Activated naive CD8-positive, alpha-beta T cell (primary cell): ENCODE data around the gene NMNAT3.
A peak's percentile ranks its signal among the peaks of the same experiment; 100 is the strongest.

Experiments used
- H3K27ac Mint-ChIP-seq: one replicate; pipeline ENCODE4 v1.8.0; 2021; ENCODE audit warnings: mixed read lengths
- H3K27me3 Mint-ChIP-seq: one replicate; pipeline ENCODE4 v1.8.0; 2021; ENCODE audit warnings: mixed read lengths
- H3K36me3 Mint-ChIP-seq: one replicate; pipeline ENCODE4 v1.8.0; 2021; ENCODE audit warnings: mixed read lengths
- H3K4me1 Mint-ChIP-seq: one replicate; pipeline ENCODE4 v1.8.0; 2021; ENCODE audit warnings: low read depth, mixed read lengths
- H3K4me3 Mint-ChIP-seq: one replicate; pipeline ENCODE4 v1.8.0; 2021; ENCODE audit warnings: mild to moderate bottlenecking, mixed read lengths
- H3K9me3 Mint-ChIP-seq: one replicate; pipeline ENCODE4 v1.8.0; 2021; ENCODE audit warnings: low read depth, mixed read lengths

NMNAT3 gene

GRCh38 chr3:139677388-139678155 is at the start of gene NMNAT3:
TSS of gene NMNAT3 (minus strand) at chr3:139677972. CDS start at chr3:139627724, 50,248 bp downstream.
- peak within 1 kb of the TSS; percentile 82 for H3K4me3 Mint-ChIP-seq
- H3K9me3 Mint-ChIP-seq, result no peaks in the 10 kb centered on the region
- peak within 1 kb of the TSS; percentile 12 for H3K27ac Mint-ChIP-seq
- H3K36me3 Mint-ChIP-seq, result no peaks in the 10 kb centered on the region
- no peaks in the 10 kb centered on the region for H3K27me3 Mint-ChIP-seq
- peaks cover 10% of the 10 kb centered on the region for H3K4me1 Mint-ChIP-seq

GRCh38 chr3:139721370-139721769 is 43.6 kb upstream of the NMNAT3 start:
- Mint-ChIP-seq H3K36me3 (no peaks in the 10 kb centered on the region), H3K27me3 (peaks cover 6% of the 10 kb centered on the region), H3K4me3 (no peak overlapping the region), H3K9me3 (no peaks in the 10 kb centered on the region), H3K27ac (no peak overlapping the region), H3K4me1 (no peaks in the 10 kb centered on the region)

GRCh38 chr3:139718415-139718814 is 40.6 kb upstream of the NMNAT3 start:
- no peak overlapping the region for H3K27ac Mint-ChIP-seq
- H3K9me3 Mint-ChIP-seq, result no peaks in the 10 kb centered on the region
- peaks cover 3% of the 10 kb centered on the region for H3K27me3 Mint-ChIP-seq
- H3K4me1 Mint-ChIP-seq, result no peaks in the 10 kb centered on the region
- H3K4me3 Mint-ChIP-seq, result no peak overlapping the region
- H3K36me3 Mint-ChIP-seq, result no peaks in the 10 kb centered on the region

- no peaks in the 10 kb centered on the region for H3K36me3 Mint-ChIP-seq
- H3K4me3 Mint-ChIP-seq, result no peak overlapping the region
- H3K27ac Mint-ChIP-seq, result no peak overlapping the region
- no peaks in the 10 kb centered on the region for H3K9me3 Mint-ChIP-seq
- H3K4me1 Mint-ChIP-seq, result no peaks in the 10 kb centered on the region
- peaks cover 6% of the 10 kb centered on the region for H3K27me3 Mint-ChIP-seq
Measured at GRCh38 chr3:139716908-139717485, 39.2 kb upstream of the NMNAT3 start.

GRCh38 chr3:139715743-139716360 is 38.1 kb upstream of the NMNAT3 start:
- Mint-ChIP-seq H3K9me3 (no peaks in the 10 kb centered on the region), H3K27ac (no peak overlapping the region), H3K36me3 (no peaks in the 10 kb centered on the region), H3K4me3 (no peak overlapping the region), H3K27me3 (peaks cover 6% of the 10 kb centered on the region), H3K4me1 (no peaks in the 10 kb centered on the region)

- H3K4me1 Mint-ChIP-seq, result no peaks in the 10 kb centered on the region
- H3K4me3 Mint-ChIP-seq, result no peak overlapping the region
Measured at GRCh38 chr3:139715166-139715565, 37.4 kb upstream of the NMNAT3 start.

GRCh38 chr3:139710212-139710611 is 32.4 kb upstream of the NMNAT3 start:
- Mint-ChIP-seq H3K27ac (no peak overlapping the region), H3K36me3 (no peaks in the 10 kb centered on the region), H3K9me3 (no peaks in the 10 kb centered on the region), H3K4me1 (no peaks in the 10 kb centered on the region), H3K4me3 (no peak overlapping the region), H3K27me3 (peaks cover 5% of the 10 kb centered on the region)

More at GRCh38 chr3:139715166-139715565, 37.4 kb upstream of the NMNAT3 start:
- H3K9me3 Mint-ChIP-seq, result no peaks in the 10 kb centered on the region
- H3K36me3 Mint-ChIP-seq, result no peaks in the 10 kb centered on the region
- peaks cover 6% of the 10 kb centered on the region for H3K27me3 Mint-ChIP-seq
- no peak overlapping the region for H3K27ac Mint-ChIP-seq

GRCh38 chr3:139705631-139706030 is 27.9 kb upstream of the NMNAT3 start:
- Mint-ChIP-seq H3K27ac (no peak overlapping the region), H3K4me1 (no peaks in the 10 kb centered on the region), H3K4me3 (no peak overlapping the region), H3K9me3 (no peaks in the 10 kb centered on the region), H3K27me3 (peaks cover 2% of the 10 kb centered on the region), H3K36me3 (no peaks in the 10 kb centered on the region)

- H3K9me3 Mint-ChIP-seq, result no peaks in the 10 kb centered on the region
- no peaks in the 10 kb centered on the region for H3K27me3 Mint-ChIP-seq
- no peaks in the 10 kb centered on the region for H3K4me1 Mint-ChIP-seq
- H3K4me3 Mint-ChIP-seq, result no peak overlapping the region
- no peaks in the 10 kb centered on the region for H3K36me3 Mint-ChIP-seq
- H3K27ac Mint-ChIP-seq, result no peak overlapping the region
Measured at GRCh38 chr3:139696314-139696604, 18.5 kb upstream of the NMNAT3 start.

GRCh38 chr3:139695426-139696313 is 17.9 kb upstream of the NMNAT3 start:
- H3K27me3 Mint-ChIP-seq, result no peaks in the 10 kb centered on the region
- no peak overlapping the region for H3K27ac Mint-ChIP-seq
- H3K9me3 Mint-ChIP-seq, result no peaks in the 10 kb centered on the region
- H3K4me1 Mint-ChIP-seq, result no peaks in the 10 kb centered on the region
- H3K4me3 Mint-ChIP-seq, result no peak overlapping the region
- no peaks in the 10 kb centered on the region for H3K36me3 Mint-ChIP-seq

- Mint-ChIP-seq H3K4me1 (no peaks in the 10 kb centered on the region), H3K27me3 (no peaks in the 10 kb centered on the region), H3K9me3 (no peaks in the 10 kb centered on the region), H3K36me3 (no peaks in the 10 kb centered on the region), H3K27ac (no peak overlapping the region), H3K4me3 (no peak overlapping the region)
Measured at GRCh38 chr3:139695007-139695406, 17.2 kb upstream of the NMNAT3 start.

- Mint-ChIP-seq H3K4me3 (no peak overlapping the region), H3K4me1 (no peaks in the 10 kb centered on the region), H3K9me3 (no peaks in the 10 kb centered on the region), H3K36me3 (no peaks in the 10 kb centered on the region), H3K27ac (no peak overlapping the region), H3K27me3 (no peaks in the 10 kb centered on the region)
Measured at GRCh38 chr3:139694542-139694941, 16.8 kb upstream of the NMNAT3 start.

GRCh38 chr3:139691619-139692018 is 13.8 kb upstream of the NMNAT3 start:
- no peak overlapping the region for H3K27ac Mint-ChIP-seq
- H3K4me3 Mint-ChIP-seq, result no peak overlapping the region
- H3K36me3 Mint-ChIP-seq, result no peaks in the 10 kb centered on the region
- H3K9me3 Mint-ChIP-seq, result no peaks in the 10 kb centered on the region
- H3K4me1 Mint-ChIP-seq, result no peaks in the 10 kb centered on the region
- peaks cover 6% of the 10 kb centered on the region for H3K27me3 Mint-ChIP-seq

GRCh38 chr3:139689708-139690228 is 12.0 kb upstream of the NMNAT3 start:
- Mint-ChIP-seq H3K4me1 (no peaks in the 10 kb centered on the region), H3K27me3 (peaks cover 6% of the 10 kb centered on the region), H3K27ac (no peak overlapping the region), H3K36me3 (no peaks in the 10 kb centered on the region), H3K4me3 (no peak overlapping the region), H3K9me3 (no peaks in the 10 kb centered on the region)

- no peak overlapping the region for H3K27ac Mint-ChIP-seq
- H3K4me3 Mint-ChIP-seq, result no peak overlapping the region
- H3K36me3 Mint-ChIP-seq, result no peaks in the 10 kb centered on the region
- H3K9me3 Mint-ChIP-seq, result no peaks in the 10 kb centered on the region
- H3K4me1 Mint-ChIP-seq, result no peaks in the 10 kb centered on the region
- peaks cover 6% of the 10 kb centered on the region for H3K27me3 Mint-ChIP-seq
Measured at GRCh38 chr3:139689122-139689521, 11.3 kb upstream of the NMNAT3 start.
